ENCODE results near the gene RSAD2. TPM values are rescaled to one million over a fixed set of nuclear protein-coding genes. Genes with fewer than 3 reads are reported as not detected.
A peak's percentile ranks its signal among the peaks of the same experiment; 100 is the strongest.

Gene RSAD2
- total RNA-seq, 1 donor from 2014 or later: 3.4 TPM

DNA sequence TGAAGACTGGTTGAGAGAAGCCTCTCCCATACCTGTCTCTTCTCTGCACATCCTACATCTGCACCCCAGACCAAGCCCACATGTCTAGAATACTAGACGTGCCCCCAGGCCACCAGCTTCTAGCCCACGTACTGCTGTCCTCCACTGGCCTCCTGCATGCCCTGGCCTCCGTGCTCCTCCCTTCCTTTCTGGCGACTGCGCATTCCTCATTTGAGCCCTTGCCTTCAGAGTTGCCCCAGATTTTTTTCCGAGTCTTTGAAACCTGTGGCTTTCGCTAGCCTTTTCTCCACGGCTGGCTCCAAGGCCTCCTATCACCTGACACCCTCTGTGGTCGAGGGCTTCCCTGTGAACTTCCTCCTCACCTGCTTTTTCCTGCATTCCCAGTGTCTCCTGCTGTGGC is 50.9 kb downstream of the RSAD2 start:
- H3K4me3 Mint-ChIP-seq: no peak overlapping the region
- no peak for TF ChIP-seq CTCF (conservative IDR thresholded peaks at IDR 0.05)
- no peaks in the 10 kb centered on the region for H3K27me3 Mint-ChIP-seq

GRCh38 chr2:6929196-6929819 is 51.7 kb downstream of the RSAD2 start:
- H3K27me3 Mint-ChIP-seq: no peaks in the 10 kb centered on the region
- TF ChIP-seq CTCF (conservative IDR thresholded peaks at IDR 0.05): no peak
- H3K27ac Mint-ChIP-seq: no peak overlapping the region
- no peaks in the 10 kb centered on the region for H3K9me3 Mint-ChIP-seq
- no peak for DNase-seq (ENCODE audit: extremely low spot score, unreplicated experiment)
- H3K36me3 Mint-ChIP-seq: peaks cover 5% of the 10 kb centered on the region
- H3K4me3 Mint-ChIP-seq: no peak overlapping the region
- H3K4me1 Mint-ChIP-seq (ENCODE audit: unreplicated experiment): peaks cover 48% of the 10 kb centered on the region

More for the DNA sequence above, 50.9 kb downstream of the RSAD2 start:
- H3K4me1 Mint-ChIP-seq (ENCODE audit: unreplicated experiment): peaks cover 56% of the 10 kb centered on the region
- peaks cover 5% of the 10 kb centered on the region for H3K36me3 Mint-ChIP-seq
- H3K27ac Mint-ChIP-seq: no peak overlapping the region
- H3K9me3 Mint-ChIP-seq: no peaks in the 10 kb centered on the region
- DNase-seq (ENCODE audit: extremely low spot score, unreplicated experiment): no peak

DNA sequence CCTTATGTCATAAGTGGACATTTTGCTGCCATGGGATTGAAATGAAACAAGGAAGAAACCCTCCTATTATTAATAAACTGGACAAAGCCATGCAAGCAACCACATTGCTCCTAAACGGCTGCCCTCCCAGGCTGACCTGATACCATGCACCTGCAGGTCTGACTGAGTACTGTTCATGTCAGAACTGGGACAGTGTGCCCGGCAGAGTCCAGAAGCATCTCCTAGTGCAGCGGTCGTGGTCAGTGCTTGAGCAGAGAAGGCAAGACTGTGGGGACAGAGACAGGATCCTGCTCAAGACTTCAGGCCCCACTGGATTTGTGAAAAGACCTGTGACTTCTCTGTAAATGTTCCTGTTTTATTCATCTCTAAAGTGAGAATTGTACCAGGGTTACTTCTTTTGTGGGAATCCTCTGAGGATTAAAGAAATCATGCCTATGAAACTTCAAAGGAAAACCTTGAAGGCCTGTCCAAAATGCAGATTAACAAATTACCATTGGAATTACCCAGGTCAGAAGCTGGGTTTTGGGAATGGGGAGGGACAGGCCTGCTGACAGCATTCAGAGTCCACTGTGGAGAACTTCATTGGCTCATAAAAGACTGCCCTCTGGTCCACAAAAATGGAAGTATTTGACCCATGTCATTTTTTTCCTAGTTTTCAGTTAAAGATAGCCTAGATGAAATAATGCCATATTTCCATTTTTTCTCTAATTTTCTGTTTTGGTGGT is 53.5 kb downstream of the RSAD2 start:
- Mint-ChIP-seq H3K4me3 (no peak overlapping the region), H3K36me3 (peaks cover 10% of the 10 kb centered on the region), H3K4me1 (ENCODE audit: unreplicated experiment) (peaks cover 36% of the 10 kb centered on the region), H3K9me3 (no peaks in the 10 kb centered on the region), H3K27me3 (no peaks in the 10 kb centered on the region), H3K27ac (no peak overlapping the region)
- peak; percentile 32 for TF ChIP-seq CTCF (conservative IDR thresholded peaks at IDR 0.05)
- no peak for DNase-seq (ENCODE audit: extremely low spot score, unreplicated experiment)

DNA sequence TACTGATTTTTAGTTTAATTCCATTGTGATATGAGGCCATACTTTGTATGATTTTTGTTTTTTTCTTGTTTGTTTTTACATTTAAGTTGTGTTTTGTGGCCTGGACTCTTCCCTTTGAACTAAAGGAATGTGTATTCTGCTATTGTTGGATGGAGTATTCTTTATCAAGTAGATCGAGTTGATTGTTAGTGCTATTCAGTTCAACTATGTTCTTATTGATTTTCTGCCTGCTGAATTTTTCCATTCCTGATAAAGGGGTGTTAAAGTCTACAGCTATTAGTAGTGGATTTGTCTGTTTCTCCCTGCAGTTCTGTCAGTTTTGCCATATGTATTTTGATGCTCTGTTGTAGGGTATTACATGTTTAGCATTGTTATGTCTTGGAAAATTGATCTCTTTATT is 54.2 kb downstream of the RSAD2 start:
- Mint-ChIP-seq H3K27ac (no peak overlapping the region), H3K27me3 (no peaks in the 10 kb centered on the region), H3K4me1 (ENCODE audit: unreplicated experiment) (peaks cover 30% of the 10 kb centered on the region), H3K4me3 (no peak overlapping the region), H3K36me3 (peaks cover 10% of the 10 kb centered on the region), H3K9me3 (no peaks in the 10 kb centered on the region)
- DNase-seq (ENCODE audit: extremely low spot score, unreplicated experiment): no peak
- no peak for TF ChIP-seq CTCF (conservative IDR thresholded peaks at IDR 0.05)

DNA sequence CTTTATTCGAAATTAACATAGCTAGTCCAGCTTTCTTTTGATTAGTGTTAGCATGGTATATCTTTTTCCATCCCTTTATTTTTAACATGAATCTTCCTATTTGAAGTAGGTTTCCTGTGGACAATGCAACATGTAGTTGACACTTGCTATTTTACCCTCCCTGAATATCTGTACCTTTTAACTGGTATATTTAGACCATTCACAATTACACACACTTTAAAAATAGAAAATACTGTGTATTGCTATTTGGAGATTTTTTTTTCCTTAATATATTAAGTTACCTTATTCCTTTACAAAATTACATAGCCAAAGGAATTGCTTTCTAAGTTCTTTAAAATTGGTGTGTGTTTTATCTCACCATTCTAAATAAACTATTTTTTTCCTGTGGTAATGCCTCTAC is 54.6 kb downstream of the RSAD2 start:
- H3K27me3 Mint-ChIP-seq: no peaks in the 10 kb centered on the region
- H3K27ac Mint-ChIP-seq: no peak overlapping the region
- H3K4me3 Mint-ChIP-seq: no peak overlapping the region
- H3K36me3 Mint-ChIP-seq: peaks cover 10% of the 10 kb centered on the region
- no peak for DNase-seq (ENCODE audit: extremely low spot score, unreplicated experiment)
- TF ChIP-seq CTCF (conservative IDR thresholded peaks at IDR 0.05): no peak
- H3K4me1 Mint-ChIP-seq (ENCODE audit: unreplicated experiment): peaks cover 26% of the 10 kb centered on the region
- no peaks in the 10 kb centered on the region for H3K9me3 Mint-ChIP-seq
